Adipocyte (in vitro differentiated cells): Measurements from ENCODE around the gene AP1M1.
"Not testable (repeated sequence)": the region's sequence is repeated elsewhere in the genome, so short reads cannot be mapped to it uniquely, and the experiment has no call there.

ENCODE experiments used
- DNase-seq: peaks from one replicate; pipeline ENCODE4 v3.0.0-alpha.2; 2015; ENCODE audit warnings: low read depth
- H3K27me3 ChIP-seq: replicated peaks from 2 replicates; pipeline ENCODE4 v1.7.0; 2013; ENCODE audit warnings: mild to moderate bottlenecking, low read length, moderate library complexity; ENCODE audit not compliant: control insufficient read depth, insufficient read depth
- H3K36me3 ChIP-seq: 2 replicates; pipeline ENCODE4 v1.7.0; 2013; ENCODE audit warnings: low read length, mild to moderate bottlenecking, moderate library complexity; ENCODE audit not compliant: control insufficient read depth, insufficient read depth, severe bottlenecking
- H3K4me1 ChIP-seq: 2 replicates; pipeline ENCODE4 v1.7.0; 2013; ENCODE audit warnings: mild to moderate bottlenecking, low read length, moderate library complexity; ENCODE audit not compliant: control insufficient read depth, insufficient read depth
- H3K4me3 ChIP-seq: 2 replicates; pipeline ENCODE4 v1.7.0; 2013; ENCODE audit warnings: mild to moderate bottlenecking, low read length, moderate library complexity
- H3K9ac ChIP-seq: 2 replicates; pipeline ENCODE4 v1.7.0; 2013; ENCODE audit warnings: mild to moderate bottlenecking, low read length, moderate library complexity
- H3K9me3 ChIP-seq: 2 replicates; pipeline ENCODE4 v1.7.0; 2013; ENCODE audit warnings: mild to moderate bottlenecking, low read length, moderate library complexity; ENCODE audit not compliant: control insufficient read depth

Gene AP1M1

DNA sequence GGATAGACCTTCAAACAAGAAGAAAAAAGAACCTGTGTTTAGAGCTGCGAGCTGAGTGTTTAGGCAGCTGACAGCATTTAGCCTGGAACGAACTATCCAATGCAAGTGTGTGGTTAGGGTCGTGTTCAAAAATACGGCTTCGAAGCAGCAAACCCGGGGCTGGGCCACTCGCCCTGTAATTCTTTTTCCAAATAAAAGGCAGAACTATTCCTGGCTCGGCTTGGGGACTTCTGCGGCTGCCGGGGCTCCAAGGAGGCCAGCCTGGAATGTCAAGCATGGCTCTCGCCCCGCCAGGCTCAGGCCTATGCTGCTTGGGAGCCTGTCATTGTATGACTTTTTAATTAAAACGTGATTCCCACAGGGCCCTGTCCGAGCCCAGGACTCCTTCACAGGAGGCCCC lies 75.2 kb downstream of the AP1M1 start:
- H3K27me3 ChIP-seq: peaks cover 14% of the 10 kb centered on the region
- no peak for DNase-seq
- peaks cover 3% of the 10 kb centered on the region for H3K9me3 ChIP-seq
- H3K4me3 ChIP-seq: no peak overlapping the region
- H3K4me1 ChIP-seq: peaks cover 8% of the 10 kb centered on the region
- H3K9ac ChIP-seq: no peak overlapping the region
- no peaks in the 10 kb centered on the region for H3K36me3 ChIP-seq

DNA sequence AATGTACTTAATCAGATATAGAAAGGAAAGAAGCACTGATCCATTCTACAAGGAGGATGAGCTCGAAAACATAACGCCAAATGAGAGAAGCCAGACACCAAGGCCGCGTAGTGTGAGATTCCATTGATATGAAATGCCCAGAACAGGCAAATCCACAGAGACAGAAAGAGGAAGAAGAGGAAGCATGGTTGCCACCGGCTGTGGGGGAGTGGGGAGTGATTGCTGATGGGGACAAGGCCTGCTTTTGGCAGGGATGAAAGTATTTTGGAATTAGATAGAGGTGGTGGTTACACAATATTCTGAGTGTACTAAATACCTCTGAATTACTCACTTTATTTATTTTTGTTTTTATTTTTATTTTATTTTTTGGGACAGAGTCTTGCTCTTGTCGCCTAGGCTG lies 76.7 kb downstream of the AP1M1 start:
- Histone ChIP-seq H3K9me3 (peaks cover 3% of the 10 kb centered on the region), H3K36me3 (no peaks in the 10 kb centered on the region), H3K4me1 (peaks cover 8% of the 10 kb centered on the region), H3K27me3 (peaks cover 14% of the 10 kb centered on the region), H3K4me3 (no peak overlapping the region), H3K9ac (no peak overlapping the region)
- DNase-seq: peak; percentile 32

GRCh38 chr19:16280306-16280705 lies 82.6 kb downstream of the AP1M1 start:
- H3K9ac ChIP-seq: no peak overlapping the region
- no peak overlapping the region for H3K4me3 ChIP-seq
- H3K36me3 ChIP-seq: no peaks in the 10 kb centered on the region
- H3K9me3 ChIP-seq: peaks cover 3% of the 10 kb centered on the region
- peaks cover 14% of the 10 kb centered on the region for H3K4me1 ChIP-seq
- DNase-seq: no peak
- H3K27me3 ChIP-seq: peaks cover 19% of the 10 kb centered on the region

DNA sequence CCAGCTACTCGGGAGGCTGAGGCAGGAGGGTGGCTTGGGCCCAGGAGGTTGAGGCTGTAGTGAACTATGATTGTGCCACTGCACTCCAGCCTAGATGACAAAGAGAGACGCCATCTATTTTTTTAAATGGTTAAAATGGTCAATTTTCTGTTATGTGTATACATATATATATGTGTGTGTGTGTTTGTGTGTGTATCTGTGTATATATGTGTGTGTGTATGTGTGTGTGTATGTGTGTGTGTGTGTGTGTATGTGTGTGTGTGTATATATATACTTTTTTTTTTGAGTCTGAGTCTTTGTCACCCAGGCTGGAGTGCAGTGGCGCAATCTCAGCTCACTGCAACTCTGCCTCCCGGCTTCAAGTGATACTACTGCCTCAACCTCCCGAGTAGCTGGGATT lies 84.0 kb downstream of the AP1M1 start:
- Histone ChIP-seq H3K36me3 (no peaks in the 10 kb centered on the region), H3K9me3 (no peaks in the 10 kb centered on the region), H3K4me3 (no peak overlapping the region), H3K4me1 (peaks cover 14% of the 10 kb centered on the region), H3K27me3 (peaks cover 21% of the 10 kb centered on the region), H3K9ac (no peak overlapping the region)
- DNase-seq: no peak

- peak; percentile 33 for DNase-seq
Observed at GRCh38 chr19:16283210-16284061, 85.7 kb downstream of the AP1M1 start.

GRCh38 chr19:16284505-16284904 lies 86.8 kb downstream of the AP1M1 start:
- no peaks in the 10 kb centered on the region for H3K9me3 ChIP-seq
- peaks cover 19% of the 10 kb centered on the region for H3K27me3 ChIP-seq
- DNase-seq: no peak
- H3K36me3 ChIP-seq: no peaks in the 10 kb centered on the region
- peaks cover 14% of the 10 kb centered on the region for H3K4me1 ChIP-seq
- no peak overlapping the region for H3K4me3 ChIP-seq
- no peak overlapping the region for H3K9ac ChIP-seq

More at GRCh38 chr19:16283210-16284061, 85.7 kb downstream of the AP1M1 start:
- H3K9me3 ChIP-seq: no peaks in the 10 kb centered on the region
- H3K4me1 ChIP-seq: peaks cover 14% of the 10 kb centered on the region
- H3K4me3 ChIP-seq: peak overlapping the region; percentile 63
- H3K36me3 ChIP-seq: no peaks in the 10 kb centered on the region
- peaks cover 19% of the 10 kb centered on the region for H3K27me3 ChIP-seq
- H3K9ac ChIP-seq: peak overlapping the region; percentile 74

- peaks cover 14% of the 10 kb centered on the region for H3K4me1 ChIP-seq
- H3K4me3 ChIP-seq: not testable (repeated sequence)
Observed at GRCh38 chr19:16285079-16285478, 87.4 kb downstream of the AP1M1 start.

DNA sequence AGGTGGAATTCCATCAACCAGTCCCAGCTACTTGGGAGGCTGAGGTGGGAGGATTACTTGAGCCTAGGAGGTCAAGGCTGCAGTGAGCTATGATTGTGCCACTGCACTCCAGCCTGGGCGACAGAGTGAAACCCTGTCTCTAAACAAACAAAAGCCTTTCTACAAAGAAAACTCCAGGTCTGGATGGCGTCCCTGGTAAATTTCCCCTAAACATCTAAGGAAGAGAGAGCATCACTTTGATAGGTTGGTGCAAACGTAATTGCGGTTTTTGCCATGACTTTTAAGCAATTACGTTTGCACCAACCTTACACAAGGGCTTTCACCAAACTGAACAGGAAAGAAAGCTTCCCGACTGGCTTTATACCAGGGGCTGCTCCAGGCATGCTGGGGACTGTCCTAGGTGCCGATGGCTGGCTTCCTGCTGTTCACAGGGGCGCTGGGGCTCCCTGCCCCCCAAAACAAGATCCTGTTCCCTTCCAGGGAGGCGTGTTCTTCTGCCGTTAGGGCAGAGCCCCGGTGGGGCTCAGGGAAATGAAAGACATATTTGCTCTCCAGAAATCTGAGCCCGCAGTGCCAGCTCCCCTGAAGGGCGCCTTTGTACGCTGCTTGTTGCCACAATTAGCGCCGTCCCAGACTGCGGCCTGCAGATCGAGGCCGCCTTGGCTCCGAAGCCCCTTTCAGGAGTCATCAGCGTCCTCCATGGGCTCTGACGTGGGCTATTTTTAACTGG lies 88.2 kb downstream of the AP1M1 start:
- Histone ChIP-seq H3K9ac (no peak overlapping the region), H3K36me3 (no peaks in the 10 kb centered on the region), H3K4me1 (peaks cover 14% of the 10 kb centered on the region), H3K4me3 (no peak overlapping the region), H3K9me3 (no peaks in the 10 kb centered on the region), H3K27me3 (peaks cover 18% of the 10 kb centered on the region)
- DNase-seq: peak; percentile 5

More at GRCh38 chr19:16285079-16285478, 87.4 kb downstream of the AP1M1 start:
- DNase-seq, H3K36me3 ChIP-seq, H3K9me3 ChIP-seq, H3K9ac ChIP-seq: not testable (repeated sequence)
- peaks cover 19% of the 10 kb centered on the region for H3K27me3 ChIP-seq

DNA sequence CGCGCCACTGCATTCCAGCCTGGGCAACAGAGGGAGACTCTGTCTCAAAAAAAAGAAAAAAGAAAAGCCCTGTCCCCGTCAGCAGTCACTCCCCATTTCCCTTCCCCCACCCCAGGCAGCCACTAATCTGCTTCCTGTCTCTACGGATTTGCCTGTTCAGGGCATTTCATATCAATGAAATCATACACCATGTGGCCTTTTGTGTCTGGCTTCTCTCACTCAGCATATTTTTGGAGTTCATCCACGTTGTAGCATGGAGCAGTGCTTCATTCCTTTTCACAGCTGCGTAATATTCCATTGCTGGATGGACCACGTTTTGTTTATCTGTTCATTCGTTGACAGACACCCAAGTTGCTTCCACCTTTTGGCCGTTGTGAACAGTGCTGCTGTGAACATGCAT lies 90.8 kb downstream of the AP1M1 start:
- Histone ChIP-seq H3K9ac (no peak overlapping the region), H3K4me1 (peaks cover 16% of the 10 kb centered on the region), H3K9me3 (no peaks in the 10 kb centered on the region), H3K36me3 (no peaks in the 10 kb centered on the region), H3K27me3 (peaks cover 14% of the 10 kb centered on the region), H3K4me3 (no peak overlapping the region)
- no peak for DNase-seq

DNA sequence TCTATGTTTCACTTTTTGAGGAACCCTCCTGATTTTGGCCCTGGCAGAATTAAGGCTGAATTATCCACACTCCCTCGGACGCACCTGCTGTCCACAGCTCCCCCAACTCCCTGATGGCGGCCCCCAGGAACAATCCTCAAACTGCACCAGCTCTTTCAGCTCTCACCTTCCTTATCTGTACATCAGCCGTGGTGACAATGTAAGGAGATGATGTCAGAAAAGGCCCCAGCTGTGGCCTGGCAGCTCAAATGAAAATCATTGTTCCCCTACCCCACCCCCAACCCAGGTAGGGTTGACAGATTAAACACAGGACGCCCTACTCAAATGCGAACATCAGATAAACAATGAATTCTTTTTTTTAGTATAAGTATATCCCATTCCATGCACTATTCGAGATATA lies 91.9 kb downstream of the AP1M1 start:
- Histone ChIP-seq H3K36me3 (no peaks in the 10 kb centered on the region), H3K4me3 (no peak overlapping the region), H3K9me3 (no peaks in the 10 kb centered on the region), H3K27me3 (peaks cover 14% of the 10 kb centered on the region), H3K4me1 (peaks cover 15% of the 10 kb centered on the region), H3K9ac (no peak overlapping the region)
- no peak for DNase-seq

GRCh38 chr19:16290692-16291091 lies 93.0 kb downstream of the AP1M1 start:
- H3K9ac ChIP-seq: no peak overlapping the region
- no peak overlapping the region for H3K4me3 ChIP-seq
- H3K27me3 ChIP-seq: peaks cover 14% of the 10 kb centered on the region
- H3K9me3 ChIP-seq: no peaks in the 10 kb centered on the region
- no peaks in the 10 kb centered on the region for H3K36me3 ChIP-seq
- peaks cover 15% of the 10 kb centered on the region for H3K4me1 ChIP-seq
- no peak for DNase-seq
